ENCODE measurements around the gene SRMS. TPM values are rescaled to one million over a fixed set of nuclear protein-coding genes. Genes with fewer than 3 reads are reported as not detected.

Gene SRMS
- total RNA-seq, 1 donor from 2014 or later, result not detected

DNA sequence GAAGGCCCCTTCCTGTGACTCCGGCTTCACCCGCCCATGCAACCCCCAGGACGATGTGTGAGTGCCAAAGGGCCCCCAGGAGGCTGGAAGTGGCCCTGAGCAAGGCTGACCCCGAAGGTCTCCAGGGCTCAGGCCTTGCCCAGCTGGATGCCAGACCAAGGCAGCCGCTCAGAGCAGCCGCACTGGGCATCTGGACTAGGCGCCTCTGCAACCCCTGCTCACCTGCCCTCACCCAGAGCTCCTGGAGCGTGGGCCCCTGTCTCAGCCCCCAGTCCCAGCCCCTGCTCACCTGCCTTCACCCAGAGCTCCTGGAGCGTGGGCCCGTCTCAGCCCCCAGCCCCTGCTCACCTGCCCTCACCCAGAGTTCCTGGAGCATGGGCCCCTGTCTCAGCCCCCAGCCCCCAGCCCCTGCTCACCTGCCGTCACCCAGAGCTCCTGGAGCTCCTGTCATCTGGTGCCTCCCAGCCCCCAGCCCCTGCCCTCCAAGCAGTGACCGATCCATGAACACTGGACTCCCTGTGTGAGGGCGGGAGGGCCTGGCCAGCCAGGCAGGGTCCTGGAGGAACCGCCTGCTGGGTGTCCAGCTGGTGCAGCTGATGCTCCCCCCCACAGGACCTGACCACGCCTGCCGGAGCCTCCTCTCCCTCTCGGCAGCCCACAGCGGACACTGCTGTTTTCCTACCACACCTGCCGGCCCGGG lies 1.1 kb downstream of the SRMS start:
- TF ChIP-seq, protein P1, sequence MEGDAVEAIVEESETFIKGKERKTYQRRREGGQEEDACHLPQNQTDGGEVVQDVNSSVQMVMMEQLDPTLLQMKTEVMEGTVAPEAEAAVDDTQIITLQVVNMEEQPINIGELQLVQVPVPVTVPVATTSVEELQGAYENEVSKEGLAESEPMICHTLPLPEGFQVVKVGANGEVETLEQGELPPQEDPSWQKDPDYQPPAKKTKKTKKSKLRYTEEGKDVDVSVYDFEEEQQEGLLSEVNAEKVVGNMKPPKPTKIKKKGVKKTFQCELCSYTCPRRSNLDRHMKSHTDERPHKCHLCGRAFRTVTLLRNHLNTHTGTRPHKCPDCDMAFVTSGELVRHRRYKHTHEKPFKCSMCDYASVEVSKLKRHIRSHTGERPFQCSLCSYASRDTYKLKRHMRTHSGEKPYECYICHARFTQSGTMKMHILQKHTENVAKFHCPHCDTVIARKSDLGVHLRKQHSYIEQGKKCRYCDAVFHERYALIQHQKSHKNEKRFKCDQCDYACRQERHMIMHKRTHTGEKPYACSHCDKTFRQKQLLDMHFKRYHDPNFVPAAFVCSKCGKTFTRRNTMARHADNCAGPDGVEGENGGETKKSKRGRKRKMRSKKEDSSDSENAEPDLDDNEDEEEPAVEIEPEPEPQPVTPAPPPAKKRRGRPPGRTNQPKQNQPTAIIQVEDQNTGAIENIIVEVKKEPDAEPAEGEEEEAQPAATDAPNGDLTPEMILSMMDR (IDR thresholded peaks at IDR 0.05), result no peak
- no peaks in the 10 kb centered on the region for H3K36me3 ChIP-seq
- peaks cover 27% of the 10 kb centered on the region for H3K27me3 ChIP-seq
- DNase-seq, result no peak
- no peak for ATAC-seq
- H3K9me3 ChIP-seq, result no peaks in the 10 kb centered on the region
- H3K27ac ChIP-seq, result no peak overlapping the region
- intact Hi-C loops (cut with DNase I), result no loop called here
- H3K4me3 ChIP-seq, result no peak overlapping the region
- H3K4me1 ChIP-seq, result no peaks in the 10 kb centered on the region

DNA sequence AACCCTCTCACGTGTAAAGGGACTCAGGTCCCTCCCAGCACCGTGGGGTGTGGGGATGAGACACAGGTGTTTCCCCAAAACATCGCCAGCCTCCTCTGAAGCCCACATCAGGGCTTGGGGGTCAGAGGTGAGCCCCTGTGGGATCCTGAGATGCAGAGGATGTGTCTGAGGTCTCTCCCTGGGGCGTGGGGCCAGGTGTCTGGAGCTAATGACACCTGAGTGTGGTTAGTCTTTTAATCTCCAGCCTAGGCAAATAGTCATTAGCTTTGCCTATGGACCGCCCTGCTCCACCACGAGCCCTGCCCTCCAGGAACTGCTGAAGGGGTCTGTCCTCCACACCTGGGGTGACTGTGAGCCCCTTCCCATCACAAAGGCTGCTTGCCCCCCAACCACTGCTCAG lies 1.7 kb downstream of the SRMS start:
- no peaks in the 10 kb centered on the region for H3K9me3 ChIP-seq
- DNase-seq (no peak), ATAC-seq (no peak)
- H3K4me3 ChIP-seq, result no peak overlapping the region
- H3K36me3 ChIP-seq, result no peaks in the 10 kb centered on the region
- intact Hi-C loops (cut with DNase I), result no loop called here
- H3K27me3 ChIP-seq, result peaks cover 27% of the 10 kb centered on the region
- no peaks in the 10 kb centered on the region for H3K4me1 ChIP-seq
- TF ChIP-seq, protein P1 (IDR thresholded peaks at IDR 0.05), result no peak
- H3K27ac ChIP-seq, result no peak overlapping the region

DNA sequence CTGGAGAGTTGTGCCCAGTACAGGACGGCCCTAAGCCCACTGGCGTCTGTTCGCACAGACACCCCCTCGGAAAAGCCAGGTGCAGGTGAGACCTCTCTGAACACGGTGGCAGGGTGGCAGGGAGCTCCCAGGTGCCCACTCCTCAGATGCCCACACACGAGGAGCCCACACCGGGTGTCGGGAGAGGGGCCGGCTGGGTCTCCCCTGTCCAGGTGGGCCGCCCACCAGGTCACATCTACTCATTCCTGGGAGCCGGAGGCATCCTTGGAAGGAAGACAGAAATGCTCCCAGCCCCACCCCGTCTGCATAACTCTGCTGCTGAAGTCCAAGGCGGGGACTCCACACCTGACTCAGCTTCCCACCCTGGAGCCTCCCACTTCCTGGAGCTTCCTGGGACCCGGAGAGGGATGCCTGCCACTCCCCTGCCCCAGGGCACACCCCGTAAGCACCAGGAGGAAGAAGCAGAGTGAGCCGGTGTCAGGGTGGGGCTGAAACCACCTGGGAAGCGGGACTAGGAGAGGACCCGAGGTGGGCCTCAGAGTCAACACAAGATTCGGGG lies 2.5 kb downstream of the SRMS start:
- Histone ChIP-seq H3K4me3 (no peak overlapping the region), H3K4me1 (no peaks in the 10 kb centered on the region), H3K27ac (no peak overlapping the region), H3K9me3 (no peaks in the 10 kb centered on the region), H3K27me3 (peaks cover 27% of the 10 kb centered on the region), H3K36me3 (no peaks in the 10 kb centered on the region)
- TF ChIP-seq, protein P1 (IDR thresholded peaks at IDR 0.05), result no peak
- ATAC-seq (no peak), DNase-seq (no peak)
- intact Hi-C loops (cut with DNase I), result no loop called here

DNA sequence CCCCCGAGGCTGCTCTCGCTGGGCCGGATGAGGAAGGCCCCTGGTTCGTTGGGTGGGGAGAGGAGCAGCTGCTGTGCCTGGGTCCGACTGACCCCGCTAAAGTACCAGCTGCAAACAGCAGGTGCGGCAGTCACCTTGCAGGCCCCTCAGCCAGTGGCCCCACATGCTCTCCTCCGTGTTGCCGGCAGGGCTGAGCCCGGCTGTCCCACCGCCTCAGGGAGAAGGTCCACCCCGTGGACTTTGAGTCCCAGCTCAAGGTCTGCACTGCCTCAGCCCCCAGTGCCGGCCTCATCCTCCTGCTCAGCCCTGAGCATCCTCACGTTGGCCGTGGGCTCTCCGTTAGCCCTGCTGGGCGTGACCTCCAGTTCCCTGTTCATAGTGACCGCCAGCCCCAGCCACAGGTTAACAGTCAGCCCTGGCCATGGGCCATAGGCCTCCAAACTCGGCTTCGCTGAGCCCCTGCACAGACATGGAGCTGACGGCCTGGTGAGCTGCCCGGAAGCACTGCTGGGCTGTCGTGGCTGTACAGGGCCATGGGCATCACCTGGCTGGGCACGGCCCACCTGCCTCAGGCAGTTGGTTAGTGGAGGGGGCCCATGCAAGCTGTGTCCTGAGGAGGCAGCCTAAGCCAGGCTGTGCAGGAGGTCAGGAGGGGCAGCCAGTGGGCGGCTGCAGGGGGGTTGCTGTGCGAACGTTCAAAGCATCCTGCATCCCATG lies 3.1 kb downstream of the SRMS start:
- TF ChIP-seq, protein P1 (IDR thresholded peaks at IDR 0.05), result no peak
- Histone ChIP-seq H3K27me3 (peaks cover 27% of the 10 kb centered on the region), H3K9me3 (no peaks in the 10 kb centered on the region), H3K4me3 (no peak overlapping the region), H3K27ac (no peak overlapping the region), H3K4me1 (no peaks in the 10 kb centered on the region), H3K36me3 (no peaks in the 10 kb centered on the region)
- no peak for DNase-seq
- intact Hi-C loops (cut with DNase I), result no loop called here
- ATAC-seq, result no peak

DNA sequence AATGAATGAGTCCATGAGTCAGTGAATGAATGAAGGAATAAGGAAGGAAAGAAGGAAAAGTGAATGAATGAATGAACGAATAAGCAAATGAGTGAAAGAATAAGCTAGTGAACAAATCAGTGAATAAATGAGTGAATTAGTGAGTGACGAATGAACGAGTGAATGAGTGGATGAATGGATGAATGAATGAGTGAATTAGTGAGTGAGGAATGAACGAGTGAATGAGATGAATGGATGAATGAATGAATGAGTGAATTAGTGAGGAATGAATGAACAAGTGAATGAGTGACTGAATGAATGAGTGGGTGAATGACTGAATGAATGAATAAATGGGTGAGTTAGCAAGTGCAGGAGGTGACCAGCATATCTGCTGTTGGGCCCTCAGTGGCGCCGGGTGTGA lies 3.8 kb downstream of the SRMS start:
- no peak overlapping the region for H3K27ac ChIP-seq
- H3K4me3 ChIP-seq, result no peak overlapping the region
- DNase-seq (no peak), ATAC-seq (no peak)
- H3K36me3 ChIP-seq, result no peaks in the 10 kb centered on the region
- H3K9me3 ChIP-seq, result no peaks in the 10 kb centered on the region
- TF ChIP-seq, protein P1 (IDR thresholded peaks at IDR 0.05), result no peak
- peaks cover 1% of the 10 kb centered on the region for H3K4me1 ChIP-seq
- intact Hi-C loops (cut with DNase I), result no loop called here
- H3K27me3 ChIP-seq, result peaks cover 25% of the 10 kb centered on the region
